ENCODE results near the gene CCBE1.

GRCh38 chr18:59631583-59632181 lies 65.5 kb downstream of the CCBE1 start:
- TF ChIP-seq FOXK2 (IDR thresholded peaks at IDR 0.05) (no peak), PKNOX1 (IDR thresholded peaks at IDR 0.05) (no peak), SP1 (IDR thresholded peaks at IDR 0.05) (no peak), FOXM1 (IDR thresholded peaks at IDR 0.05; ENCODE audit: borderline replicate concordance) (no peak), SUZ12 (IDR thresholded peaks at IDR 0.05) (no peak), ELF4 (IDR thresholded peaks at IDR 0.05) (no peak), BHLHE40 (IDR thresholded peaks at IDR 0.05; ENCODE audit: borderline replicate concordance) (no peak)

All from HEK293T (cell line).